H1 (cell line): Measurements from ENCODE around the gene C1orf115. TPM values are rescaled to one million over a fixed set of nuclear protein-coding genes. Genes with fewer than 3 reads are reported as not detected.

Experiments used
- CBX8 ChIP-seq: fragments of 300-800, 300-1000 bp; sonication (generic); IDR thresholded peaks from 2 replicates; pipeline ENCODE4 v1.7.1; 2016; ENCODE audit warnings: low read depth, low read length, borderline replicate concordance
- EZH2 ChIP-seq: fragments of 200-600 bp; sonication (generic); IDR thresholded peaks from 2 replicates; pipeline ENCODE4 v1.7.1; 2012; ENCODE audit warnings: low read depth, mild to moderate bottlenecking, moderate library complexity, low read length, inconsistent platforms; ENCODE audit not compliant: severe bottlenecking
- JUN ChIP-seq: IDR thresholded peaks from 2 replicates; pipeline ENCODE4 v1.6.1; 2011; ENCODE audit warnings: low read depth, mild to moderate bottlenecking, improper control_type of control experiment, low read length
- SP4 ChIP-seq: IDR thresholded peaks from 2 replicates; pipeline ENCODE4 v1.6.1; 2012; ENCODE audit warnings: low read length, inconsistent platforms
- TAF7 ChIP-seq: optimal IDR thresholded peaks from 2 replicates; pipeline ENCODE3; 2011; ENCODE audit warnings: low read depth, mild to moderate bottlenecking, inconsistent platforms, low read length, moderate library complexity, borderline replicate concordance
- polyA plus RNA-seq, 7 experiments: library from polyadenylated mRNA; depleted of rRNA in 3 of 7; stranded (reverse) in 5 of 7; unstranded in 2 of 7; fragments of >200 nt in 5 of 7; fragments of 200-250 nt in 2 of 7; gene quantifications; 1 replicate in 5 of 7; 2 replicates in 1 of 7; 4 replicates in 1 of 7; pipeline versions ENCODE4 v1.2.1 to v1.2.3, GENCODE V29; 2011 to 2013; ENCODE audit warnings: missing spikeins in 2 of 7, mixed read lengths in 2 of 7
- total RNA-seq: library from RNA; stranded (reverse); fragmentation: NEBNext Ultra II Directional; extraction: Animal tissue kit (Norgen Biotek cat#: 25700); gene quantifications from 2 replicates; pipeline ENCODE4 v1.2.1, GENCODE V29; 2021
- TF ChIP-seq, protein P1 (sequence below), 3 experiments: IDR thresholded peaks; 1 replicate in 2 of 3; 2 replicates in 1 of 3; pipeline versions ENCODE4 v1.5.1 to v1.6.1; 2011; ENCODE audit warnings: low read length in 3 of 3, mild to moderate bottlenecking in 3 of 3, inconsistent platforms in 2 of 3, low read depth in 1 of 3, moderate library complexity in 1 of 3; ENCODE audit not compliant: insufficient read depth in 1 of 3; ENCODE audit errors: control extremely low read depth in 1 of 3
- TF ChIP-seq, protein P2 (sequence below): IDR thresholded peaks from 2 replicates; pipeline ENCODE4 v1.6.1; 2012; ENCODE audit warnings: inconsistent platforms
- TF ChIP-seq, protein P3 (sequence below): IDR thresholded peaks from 2 replicates; pipeline ENCODE4 v1.6.1; 2012; ENCODE audit warnings: inconsistent platforms

The C1orf115 gene
- total and polyA plus RNA-seq, 2 of the 8 experiments (the other 6 are each of a cell fraction or from before 2014, with no cell fraction given): 3.5 to 5.6 TPM

DNA sequence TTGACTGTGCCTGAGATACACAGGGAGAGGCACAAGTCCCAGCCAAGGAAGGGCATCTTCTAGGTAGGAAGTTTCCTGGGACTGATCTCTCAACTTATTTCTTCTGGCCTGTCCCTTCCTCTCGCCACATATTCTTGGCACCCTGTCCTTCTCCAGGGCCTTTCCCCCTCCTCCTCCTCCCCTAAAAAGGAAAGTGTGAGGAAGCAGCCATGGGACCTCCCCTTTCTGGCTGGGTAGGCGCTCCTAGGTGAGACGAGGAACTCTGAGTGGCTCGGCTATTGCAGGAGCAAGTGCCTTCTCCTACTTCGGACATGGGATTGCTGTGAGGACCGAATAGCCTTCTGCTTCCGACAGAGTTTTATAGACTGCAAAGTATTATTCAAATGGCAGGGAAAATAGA, 42.5 kb downstream of the C1orf115 start (continued):
- TF ChIP-seq, protein P1, sequence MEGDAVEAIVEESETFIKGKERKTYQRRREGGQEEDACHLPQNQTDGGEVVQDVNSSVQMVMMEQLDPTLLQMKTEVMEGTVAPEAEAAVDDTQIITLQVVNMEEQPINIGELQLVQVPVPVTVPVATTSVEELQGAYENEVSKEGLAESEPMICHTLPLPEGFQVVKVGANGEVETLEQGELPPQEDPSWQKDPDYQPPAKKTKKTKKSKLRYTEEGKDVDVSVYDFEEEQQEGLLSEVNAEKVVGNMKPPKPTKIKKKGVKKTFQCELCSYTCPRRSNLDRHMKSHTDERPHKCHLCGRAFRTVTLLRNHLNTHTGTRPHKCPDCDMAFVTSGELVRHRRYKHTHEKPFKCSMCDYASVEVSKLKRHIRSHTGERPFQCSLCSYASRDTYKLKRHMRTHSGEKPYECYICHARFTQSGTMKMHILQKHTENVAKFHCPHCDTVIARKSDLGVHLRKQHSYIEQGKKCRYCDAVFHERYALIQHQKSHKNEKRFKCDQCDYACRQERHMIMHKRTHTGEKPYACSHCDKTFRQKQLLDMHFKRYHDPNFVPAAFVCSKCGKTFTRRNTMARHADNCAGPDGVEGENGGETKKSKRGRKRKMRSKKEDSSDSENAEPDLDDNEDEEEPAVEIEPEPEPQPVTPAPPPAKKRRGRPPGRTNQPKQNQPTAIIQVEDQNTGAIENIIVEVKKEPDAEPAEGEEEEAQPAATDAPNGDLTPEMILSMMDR (IDR thresholded peaks at IDR 0.05; ENCODE audit: control extremely low read depth in 1 of 3, insufficient read depth in 1 of 3, low read depth in 1 of 3, low read length in 3 of 3): no peak
- TF ChIP-seq TAF7 (no peak), SP4 (no peak), CBX8 (no peak), JUN (no peak), EZH2 (no peak)
- TF ChIP-seq, protein P2, sequence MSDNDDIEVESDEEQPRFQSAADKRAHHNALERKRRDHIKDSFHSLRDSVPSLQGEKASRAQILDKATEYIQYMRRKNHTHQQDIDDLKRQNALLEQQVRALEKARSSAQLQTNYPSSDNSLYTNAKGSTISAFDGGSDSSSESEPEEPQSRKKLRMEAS: no peak
- TF ChIP-seq, protein P3, sequence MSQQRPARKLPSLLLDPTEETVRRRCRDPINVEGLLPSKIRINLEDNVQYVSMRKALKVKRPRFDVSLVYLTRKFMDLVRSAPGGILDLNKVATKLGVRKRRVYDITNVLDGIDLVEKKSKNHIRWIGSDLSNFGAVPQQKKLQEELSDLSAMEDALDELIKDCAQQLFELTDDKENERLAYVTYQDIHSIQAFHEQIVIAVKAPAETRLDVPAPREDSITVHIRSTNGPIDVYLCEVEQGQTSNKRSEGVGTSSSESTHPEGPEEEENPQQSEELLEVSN: no peak
